ENCODE results near the gene XXYLT1. TPM values are rescaled to one million over a fixed set of nuclear protein-coding genes. Genes with fewer than 3 reads are reported as not detected.
A peak's percentile ranks its signal among the peaks of the same experiment; 100 is the strongest.

XXYLT1 gene
- total RNA-seq, 1 donor: 29.4 TPM

DNA sequence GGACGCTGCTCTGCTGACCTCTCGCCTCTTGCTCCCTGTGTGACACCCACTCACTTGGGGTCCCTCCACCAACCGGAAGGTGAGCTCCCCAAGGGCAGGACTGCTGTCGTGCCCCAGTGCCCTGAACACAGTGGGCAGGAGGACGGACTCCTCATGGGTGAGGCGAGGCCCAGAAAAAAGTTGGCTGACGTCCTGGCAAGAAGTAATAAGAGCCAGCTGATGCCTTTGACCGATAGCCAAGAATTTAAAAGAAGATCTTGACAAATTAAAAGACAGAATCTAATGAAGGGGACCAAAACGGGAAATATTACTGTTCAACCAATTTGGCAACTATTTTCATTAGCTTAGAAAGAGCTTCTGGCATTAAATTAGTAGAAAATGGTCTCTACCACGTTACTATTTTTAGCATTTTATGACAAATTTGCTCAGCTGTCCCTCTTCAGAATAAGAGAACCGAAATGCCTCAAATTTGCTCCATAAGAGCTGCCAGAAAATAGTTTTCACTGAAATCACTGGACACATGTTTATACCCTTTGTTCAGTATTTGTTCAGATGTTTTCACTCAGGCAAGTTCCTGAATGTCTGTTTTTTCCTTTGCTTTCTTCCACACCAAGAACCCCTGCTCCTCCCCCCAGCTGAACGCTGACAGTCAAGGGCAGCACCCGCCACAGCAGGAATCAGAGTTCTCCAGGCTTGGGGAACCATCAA is 60.5 kb downstream of the XXYLT1 start:
- no peak for DNase-seq (ENCODE audit: low read depth in 2 of 3, low spot score in 2 of 3)

DNA sequence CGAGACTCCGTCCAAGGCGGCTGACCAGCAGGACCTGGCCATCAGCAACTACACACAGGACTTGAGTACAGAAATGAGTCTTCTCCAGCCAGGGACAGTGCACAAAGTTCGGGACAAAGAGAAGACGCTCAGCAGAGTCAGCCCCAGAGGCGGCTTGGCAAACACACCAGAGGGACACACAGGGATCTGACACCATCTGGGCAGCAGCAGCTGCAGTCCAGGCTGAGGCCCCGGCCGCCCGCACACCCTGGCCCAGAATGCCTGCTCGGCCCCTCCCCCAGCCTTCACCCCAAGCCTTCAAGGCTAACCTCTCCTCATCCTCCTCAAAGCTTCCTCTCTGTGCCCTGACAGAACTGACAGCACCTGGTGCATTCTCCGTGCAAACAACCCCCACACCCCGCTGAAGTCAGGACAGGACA is 61.1 kb downstream of the XXYLT1 start:
- no peak for DNase-seq (ENCODE audit: low read depth in 2 of 3, low spot score in 2 of 3)

DNA sequence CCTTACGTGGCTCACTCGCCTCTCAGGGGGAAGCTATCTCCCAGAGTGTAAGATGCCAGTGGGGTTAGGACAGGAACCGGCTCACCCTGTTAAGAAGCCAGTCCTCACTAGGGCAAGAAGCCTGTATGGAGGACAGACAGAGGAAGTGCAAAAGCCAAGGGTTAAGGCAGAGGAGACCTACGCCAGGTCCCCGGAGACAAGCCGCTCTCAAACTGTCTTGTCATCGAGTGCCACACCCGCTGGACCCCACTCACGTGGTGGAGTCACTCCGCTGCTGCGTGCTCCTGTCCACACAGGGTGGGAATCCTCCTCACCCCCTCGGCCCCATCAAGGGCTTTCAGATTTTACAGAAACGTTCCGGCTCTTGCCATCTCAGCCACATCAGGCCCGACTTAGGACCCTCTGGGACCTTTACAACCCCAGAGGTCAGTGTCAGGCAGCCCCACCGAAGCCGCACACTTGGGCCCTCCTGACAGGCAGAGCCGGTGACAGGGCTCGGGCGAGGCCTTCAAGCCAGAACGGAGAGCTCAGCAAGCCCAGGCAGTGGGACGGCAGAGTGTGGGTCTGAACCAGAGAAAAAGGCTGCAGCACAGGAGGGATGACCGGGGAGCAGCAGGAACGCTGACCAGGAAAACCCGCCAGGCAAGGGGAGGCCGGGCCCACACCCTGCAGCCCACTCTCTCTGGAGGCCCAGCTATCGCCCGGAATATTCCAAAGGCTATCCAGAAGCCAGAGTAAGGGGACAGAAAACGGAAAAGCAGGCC is 61.7 kb downstream of the XXYLT1 start:
- no peak for DNase-seq (ENCODE audit: low read depth in 2 of 3, low spot score in 2 of 3)

DNA sequence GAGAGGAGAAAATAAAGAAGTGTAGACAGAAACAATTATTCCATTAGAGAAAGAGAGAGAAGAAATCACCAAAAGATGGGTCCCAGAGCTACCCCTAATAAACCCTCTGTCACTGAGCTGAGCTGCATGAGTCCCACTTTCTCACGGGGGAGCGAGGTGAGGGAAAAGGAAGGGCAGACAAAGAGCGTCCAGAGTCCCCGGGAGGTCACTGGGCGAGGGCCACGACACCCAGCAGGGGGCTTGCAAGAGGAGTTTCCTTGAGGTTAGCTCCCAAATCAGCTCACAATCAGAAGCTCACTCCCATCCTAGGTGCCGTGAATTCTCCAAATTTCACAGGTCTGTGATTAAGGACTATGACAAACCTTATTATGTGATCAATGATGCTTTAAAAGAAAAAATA is 62.3 kb downstream of the XXYLT1 start:
- no peak for DNase-seq (ENCODE audit: low read depth in 2 of 3, low spot score in 2 of 3)

DNA sequence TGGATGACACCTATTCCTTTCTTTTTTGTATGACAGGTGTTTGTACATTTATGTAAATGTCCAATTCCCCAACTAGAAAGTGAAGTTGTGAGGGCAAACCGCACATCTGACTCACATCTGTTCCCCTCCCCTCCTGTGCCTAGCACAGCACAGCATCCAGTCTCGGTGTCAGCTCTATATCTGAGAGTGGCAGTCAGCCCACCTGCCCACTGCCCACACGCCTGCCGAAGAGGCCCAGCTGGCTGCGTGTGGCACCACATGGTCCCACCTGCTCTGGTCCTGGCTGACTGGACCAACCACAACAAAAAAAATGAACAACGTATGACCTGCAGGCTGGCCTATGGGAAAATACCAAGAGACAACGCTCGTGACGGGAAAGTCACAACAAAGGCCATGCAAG is 62.8 kb downstream of the XXYLT1 start:
- no peak for DNase-seq (ENCODE audit: low read depth in 2 of 3, low spot score in 2 of 3)

DNA sequence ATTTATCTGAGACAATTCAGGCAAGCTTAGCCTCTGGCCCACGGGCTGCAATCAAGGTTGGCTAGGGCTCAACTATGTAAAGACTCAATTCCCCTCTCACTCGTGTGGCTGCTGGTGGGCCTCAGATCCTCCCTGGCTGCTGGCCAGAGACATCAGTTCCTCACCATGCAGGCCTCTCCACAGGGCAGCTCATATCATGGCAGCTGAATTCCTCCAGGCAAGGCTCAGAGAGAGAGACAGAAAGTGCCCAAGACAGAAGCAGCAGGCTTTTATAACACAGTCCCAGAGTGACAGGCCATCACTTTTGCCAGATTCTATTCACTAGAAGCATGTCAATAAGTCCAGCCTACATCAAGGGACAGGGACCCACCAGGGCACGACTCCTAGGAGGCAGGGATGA is 63.2 kb downstream of the XXYLT1 start:
- no peak for DNase-seq (ENCODE audit: low read depth in 2 of 3, low spot score in 2 of 3)

DNA sequence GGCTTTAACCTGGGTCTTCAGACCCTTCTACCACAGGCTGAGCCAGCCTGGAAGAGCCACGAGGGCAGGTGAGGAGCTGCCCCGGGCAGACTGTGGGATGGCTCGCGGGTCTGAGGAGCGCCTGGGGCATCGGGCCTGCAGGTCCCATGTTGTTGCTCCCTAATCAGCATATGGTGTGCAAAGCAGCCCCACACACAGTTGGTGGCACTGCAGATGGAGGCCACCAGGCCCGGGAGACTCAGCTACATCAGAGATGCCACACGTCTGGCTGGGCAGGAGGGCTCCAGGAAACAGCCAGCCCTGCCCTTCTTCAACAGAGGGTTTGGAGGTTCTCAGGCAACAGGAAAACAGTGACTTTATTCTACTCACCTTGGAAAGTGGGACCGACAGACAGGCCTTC is 63.9 kb downstream of the XXYLT1 start:
- no peak for DNase-seq (ENCODE audit: low read depth in 2 of 3, low spot score in 2 of 3)

DNA sequence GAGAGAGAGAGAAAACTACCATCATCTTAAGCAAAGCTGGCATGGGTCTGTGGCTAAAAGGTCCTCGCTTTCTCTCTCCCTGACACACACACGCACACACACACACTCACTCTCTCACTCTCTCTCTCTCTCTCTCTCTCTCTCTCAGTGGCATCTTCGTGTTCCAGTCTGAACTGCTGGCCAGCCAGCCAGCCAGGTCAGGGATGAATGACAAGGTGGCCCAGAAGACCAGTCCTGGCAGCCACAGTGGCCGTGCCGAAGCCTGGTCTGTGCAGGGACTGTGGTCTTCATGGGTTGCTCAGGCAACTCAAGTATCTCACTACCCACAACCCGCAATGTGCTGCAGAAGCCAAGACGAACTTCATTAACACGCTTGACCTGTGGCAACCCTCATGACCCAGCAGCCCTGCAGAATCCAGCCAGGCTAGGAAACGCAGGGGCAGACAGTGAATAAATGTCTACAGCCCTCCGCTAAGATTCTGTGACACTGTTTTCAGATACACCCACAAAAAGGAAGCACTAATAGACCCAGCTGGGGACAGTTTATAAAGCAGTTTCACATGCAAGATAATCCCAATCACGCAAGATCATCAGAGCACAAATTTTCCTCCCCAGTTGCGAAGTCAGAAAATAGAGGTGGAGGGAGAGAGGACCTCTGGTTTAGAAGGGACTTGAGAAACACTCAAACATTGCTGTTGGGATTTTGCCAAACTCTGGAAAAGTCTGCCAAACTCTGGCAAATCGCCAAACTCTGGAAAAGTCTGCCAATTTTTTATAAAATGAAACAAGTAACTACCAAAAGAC is 66.4 kb downstream of the XXYLT1 start:
- DNase-seq (ENCODE audit: low read depth in 2 of 3, low spot score in 2 of 3): peak in 1 of 3 donors; percentile 58

DNA sequence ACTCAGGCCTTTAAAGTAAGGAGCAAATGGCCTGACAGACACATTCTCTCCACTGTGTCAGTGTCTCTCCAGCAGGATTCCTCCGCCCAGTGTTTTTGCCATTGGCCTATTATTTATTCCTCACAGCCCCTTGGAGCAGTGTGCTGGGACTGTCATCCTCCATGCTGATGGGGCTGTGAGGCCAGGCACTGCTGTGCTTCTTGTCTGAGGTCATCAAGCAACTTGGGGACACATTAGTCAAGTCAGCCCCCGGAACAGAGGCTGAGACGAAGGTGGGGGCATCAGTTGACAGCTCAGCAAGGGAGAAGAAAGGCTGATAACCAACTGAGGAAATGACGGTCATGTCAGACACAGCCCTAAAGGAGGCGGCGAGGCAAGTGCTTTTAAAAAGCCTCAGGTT is 67.4 kb downstream of the XXYLT1 start:
- DNase-seq (ENCODE audit: low read depth in 2 of 3, low spot score in 2 of 3): no peak

DNA sequence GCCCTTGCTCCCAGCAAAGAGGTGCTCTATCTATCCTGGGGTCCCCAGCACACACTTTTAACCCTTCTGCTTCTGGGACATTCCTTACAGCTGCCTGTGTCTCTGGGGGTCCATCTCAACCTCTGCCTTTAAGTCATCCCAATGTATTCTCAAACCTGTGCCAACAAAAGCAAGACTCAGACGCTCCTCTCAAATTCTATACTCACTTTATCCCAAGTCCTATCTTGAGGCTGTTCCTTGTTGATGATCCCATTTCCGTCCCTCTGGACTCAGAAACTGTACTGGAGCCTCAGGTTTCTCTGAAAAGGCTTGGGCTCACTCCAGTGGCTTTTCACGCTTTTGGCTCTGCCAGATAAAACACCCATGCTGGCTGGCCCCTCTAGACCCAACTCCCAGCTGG is 69.7 kb downstream of the XXYLT1 start:
- no peak for DNase-seq (ENCODE audit: low read depth in 2 of 3, low spot score in 2 of 3)

DNA sequence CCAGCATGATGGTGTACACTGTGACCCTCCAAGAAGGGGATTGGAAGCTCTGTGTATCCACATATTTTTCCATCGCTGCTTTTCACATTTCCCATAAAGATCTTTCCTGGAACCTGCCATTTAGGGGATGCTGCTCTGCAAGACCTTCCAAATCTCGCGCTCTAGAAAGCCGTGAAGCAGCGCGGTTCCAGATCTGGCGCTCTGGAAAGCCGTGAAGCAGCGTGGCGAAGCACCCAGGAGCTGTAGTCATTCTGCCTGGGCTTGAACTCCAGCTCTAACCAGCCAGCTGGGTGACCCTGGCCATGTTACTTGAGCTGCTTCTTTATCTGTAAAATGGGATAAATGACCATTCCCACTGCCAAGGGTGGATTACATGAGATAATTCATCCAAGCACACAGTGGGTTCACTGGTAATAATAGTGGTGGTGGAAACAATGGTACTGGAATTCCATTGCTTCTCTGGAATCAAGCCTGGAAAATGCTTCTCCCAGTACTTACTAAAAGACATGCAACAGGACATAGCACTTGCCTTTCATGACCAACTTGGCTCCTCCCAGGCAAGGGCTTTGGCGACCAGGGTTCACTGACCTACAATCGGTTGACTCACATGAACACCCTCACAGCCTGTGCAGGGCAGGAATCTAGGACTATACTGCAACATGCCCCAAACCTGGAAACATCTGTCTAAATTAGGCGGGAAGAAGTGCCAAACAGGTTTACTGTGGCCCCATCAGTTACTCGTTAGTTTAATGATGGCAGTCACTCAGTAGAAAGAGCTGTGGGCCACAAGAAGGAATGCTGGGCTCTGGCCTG is 70.7 kb downstream of the XXYLT1 start:
- DNase-seq (ENCODE audit: low read depth in 2 of 3, low spot score in 2 of 3): no peak

DNA sequence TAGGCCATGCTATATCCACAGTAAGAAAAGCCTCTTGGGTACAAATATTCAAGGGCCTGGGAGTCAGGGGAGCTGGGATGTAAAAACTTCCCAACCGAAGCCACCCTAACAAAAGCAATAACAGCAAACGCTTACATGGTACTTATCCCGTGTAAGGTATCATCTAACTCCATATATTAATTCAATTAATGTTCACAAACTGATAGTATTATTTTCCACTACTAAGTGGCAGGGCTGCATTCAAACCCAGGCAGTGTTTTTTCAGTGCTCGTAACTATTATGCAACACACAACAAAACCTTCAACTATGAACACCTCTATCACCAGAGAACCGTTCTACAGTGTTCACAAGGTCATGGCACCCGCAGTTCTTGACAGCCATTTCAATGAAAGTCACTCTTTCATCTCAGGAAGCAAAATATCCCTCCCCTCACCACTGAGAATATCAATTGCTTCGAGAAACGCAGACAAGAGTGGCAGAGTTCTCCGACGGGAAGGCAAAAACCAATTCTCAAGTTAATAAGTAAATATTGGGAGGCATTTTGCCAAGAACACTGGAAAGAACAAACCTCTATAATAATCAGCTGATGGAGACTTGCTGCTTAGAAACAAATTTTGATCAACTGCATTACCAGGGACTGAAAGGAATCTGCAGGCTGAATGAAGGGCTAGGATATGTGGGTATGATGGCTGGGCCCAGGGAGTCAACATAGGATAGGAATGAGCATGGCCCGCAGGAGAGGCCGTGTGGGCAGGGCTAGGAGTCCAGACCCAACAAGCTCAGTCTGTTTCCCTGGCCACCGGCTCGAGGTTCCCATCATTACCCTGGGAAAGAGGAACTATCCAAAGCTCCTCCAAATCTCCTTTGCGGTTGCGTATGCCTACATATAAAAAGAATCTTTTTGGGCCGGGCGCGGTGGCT is 72.3 kb downstream of the XXYLT1 start:
- DNase-seq (ENCODE audit: low read depth in 2 of 3, low spot score in 2 of 3): no peak

DNA sequence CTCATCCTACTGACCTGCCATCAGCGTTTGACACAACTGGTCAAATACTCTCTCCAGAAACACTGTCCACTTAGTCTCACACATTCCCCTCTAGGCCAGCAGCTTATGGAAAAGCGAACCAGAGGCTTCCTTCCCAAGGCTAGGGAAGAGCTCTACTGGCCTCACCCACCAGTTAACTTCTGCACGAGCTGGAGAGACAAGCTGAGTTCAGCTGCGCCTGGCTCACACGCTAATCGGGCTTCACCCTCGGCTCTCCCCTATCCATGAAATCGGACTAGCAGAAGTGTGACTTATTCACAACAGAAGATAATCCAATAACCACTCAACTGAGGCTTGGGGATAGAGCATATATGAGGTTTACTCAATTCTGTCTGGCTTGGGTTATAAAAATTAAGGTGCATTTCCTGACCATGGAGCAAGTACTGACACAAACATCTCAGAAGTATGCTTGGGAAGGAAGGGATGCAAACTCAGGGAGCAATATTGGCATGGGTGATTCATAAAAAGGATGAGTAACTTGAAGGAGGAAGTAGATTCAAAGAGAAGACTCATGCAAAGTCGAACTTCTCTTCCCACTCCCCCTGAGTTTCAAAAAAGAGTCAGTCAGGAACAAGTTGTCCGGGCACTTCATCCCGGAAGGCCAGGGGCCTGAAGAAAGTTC is 73.1 kb downstream of the XXYLT1 start:
- DNase-seq (ENCODE audit: low read depth in 2 of 3, low spot score in 2 of 3): no peak

DNA sequence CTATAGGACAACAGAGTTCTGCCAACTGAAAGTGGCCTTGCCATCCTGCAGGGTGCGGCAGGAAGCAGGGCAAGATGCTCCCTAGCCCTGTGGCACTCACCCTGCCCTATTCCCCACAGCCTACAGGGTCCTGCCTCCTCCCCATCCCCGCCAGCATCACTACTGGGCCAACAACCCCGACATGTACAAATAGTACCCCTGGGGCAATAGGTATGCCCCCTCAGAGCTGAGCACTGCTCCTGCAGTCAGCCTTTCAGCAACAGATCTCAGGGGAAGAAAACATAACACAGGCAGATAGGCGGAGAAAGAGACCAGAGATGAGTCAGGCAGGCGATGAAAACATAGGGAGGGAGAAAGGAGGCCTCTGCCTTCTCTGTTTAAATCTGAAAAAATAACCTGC is 74.7 kb downstream of the XXYLT1 start:
- DNase-seq (ENCODE audit: low read depth in 2 of 3, low spot score in 2 of 3): no peak

DNA sequence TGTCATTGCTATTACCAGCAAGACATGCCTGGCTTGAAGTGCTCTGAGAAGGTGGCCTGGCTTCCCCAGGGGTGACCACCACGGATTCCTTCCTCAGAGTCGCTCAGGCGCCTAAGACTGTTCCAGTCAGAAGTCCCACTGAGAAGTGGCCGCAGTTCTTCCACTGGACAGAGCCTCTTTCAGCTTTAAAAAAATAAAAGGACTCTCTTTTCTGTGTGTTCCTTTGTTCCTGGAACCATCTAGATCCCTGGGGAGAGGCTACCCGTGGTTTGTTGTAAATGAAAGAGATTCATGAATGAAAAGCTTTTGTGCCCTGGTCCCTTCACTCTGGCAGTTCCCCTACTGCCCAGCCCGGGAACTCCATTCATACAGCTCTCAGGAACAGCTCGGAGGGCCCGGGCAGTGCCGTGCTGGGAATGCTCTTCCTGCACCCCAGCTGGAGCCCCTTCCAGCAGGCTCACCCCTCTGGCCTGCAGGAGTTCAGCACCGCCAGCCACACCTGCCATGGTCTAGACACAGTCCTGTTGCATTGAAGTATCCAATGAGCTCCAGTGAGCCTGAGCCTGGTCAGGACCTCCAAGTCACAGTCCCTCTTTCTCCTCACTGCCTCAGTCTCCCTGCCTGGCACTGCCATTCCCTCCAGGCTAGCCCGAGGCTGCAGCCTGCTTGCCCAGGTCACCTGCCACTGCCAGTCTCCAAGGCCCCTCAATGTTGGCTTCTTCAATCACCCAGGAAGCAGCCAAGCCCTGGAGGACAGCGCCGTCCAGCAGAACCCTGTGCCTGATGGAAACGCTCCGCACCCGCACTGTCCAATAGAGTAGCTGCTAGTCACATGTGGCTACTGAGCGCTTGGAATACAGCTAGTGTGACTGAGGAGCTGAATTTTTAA is 75.4 kb downstream of the XXYLT1 start:
- no peak for DNase-seq (ENCODE audit: low read depth in 2 of 3, low spot score in 2 of 3)

DNA sequence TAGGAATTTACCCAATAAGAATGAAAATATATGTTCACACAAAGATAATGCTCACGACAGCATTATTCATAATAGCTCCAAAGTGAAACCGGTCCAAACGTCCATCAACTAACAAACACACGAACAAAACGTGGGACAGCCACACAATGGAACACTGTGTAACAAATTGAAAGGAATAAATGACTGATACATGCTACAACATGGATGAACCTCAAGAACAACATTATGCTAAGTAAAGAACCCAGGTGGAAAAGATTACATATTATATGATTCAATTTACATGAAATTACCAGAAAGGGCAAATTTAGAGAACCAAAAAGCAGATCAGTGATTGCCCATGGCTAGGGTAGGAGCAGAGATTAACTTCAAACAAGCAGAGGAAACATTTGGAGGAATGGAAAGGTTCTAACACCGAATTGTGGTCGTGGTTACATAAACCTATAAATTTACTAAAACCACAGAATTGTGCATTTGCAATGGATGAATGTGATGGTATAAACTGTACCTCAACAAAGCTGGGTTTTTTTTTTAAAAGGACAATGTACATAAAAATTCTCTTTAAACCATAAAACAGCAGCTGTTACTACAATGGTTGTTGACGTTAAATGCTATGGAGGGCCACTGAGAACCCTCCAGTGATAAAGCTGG is 76.3 kb downstream of the XXYLT1 start:
- peak in 1 of 3 donors; percentile 62 for DNase-seq (ENCODE audit: low read depth in 2 of 3, low spot score in 2 of 3)

DNA sequence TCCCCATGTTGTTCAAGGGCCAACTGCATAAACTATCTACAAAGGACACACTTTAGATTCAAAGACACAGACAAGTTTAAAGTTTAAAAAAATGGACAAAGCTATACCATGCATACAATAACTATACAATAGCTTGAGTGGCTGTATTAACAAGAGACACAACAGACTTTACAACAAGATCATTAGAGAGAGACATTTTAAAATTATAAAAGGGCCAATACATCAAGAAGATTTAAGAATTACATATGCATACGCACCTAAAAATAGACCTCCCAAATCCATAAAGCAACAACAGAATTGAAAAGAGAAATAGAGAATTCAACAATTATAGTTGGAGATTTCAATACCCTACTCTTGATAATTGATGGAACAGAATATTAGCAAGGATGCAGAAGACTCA is 79.4 kb downstream of the XXYLT1 start:
- no peak for DNase-seq (ENCODE audit: low read depth in 2 of 3, low spot score in 2 of 3)

DNA sequence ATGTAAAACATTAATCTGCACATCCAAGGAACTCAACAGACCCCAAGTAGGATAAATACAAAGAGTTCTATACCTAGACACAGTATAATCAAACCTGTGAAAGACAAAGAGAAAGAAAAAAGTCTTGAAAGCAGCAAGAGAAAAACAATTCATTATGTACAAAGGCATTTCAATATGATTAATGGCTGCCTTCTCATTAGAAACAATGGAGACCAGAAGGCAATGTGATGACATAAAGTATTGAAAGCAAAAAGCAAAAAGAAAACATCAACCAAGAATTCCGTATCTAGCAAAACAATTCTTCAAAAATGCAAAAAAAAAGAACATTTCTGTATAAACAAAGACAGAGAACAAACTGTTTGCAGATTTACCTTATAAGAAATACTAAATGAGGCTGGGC is 81.1 kb downstream of the XXYLT1 start:
- DNase-seq (ENCODE audit: low read depth in 2 of 3, low spot score in 2 of 3): no peak

Data from hematopoietic multipotent progenitor cell (in vitro differentiated cells).